Measurements from ENCODE around the gene MMP21. TPM values are rescaled to one million over a fixed set of nuclear protein-coding genes. Genes with fewer than 3 reads are reported as not detected.

MMP21 gene
- polyA plus RNA-seq, 3 donors = 0.28 TPM; not detected in 2

- Mint-ChIP-seq H3K27ac (peak overlapping the region in 1 of 7 donors; percentile 71), H3K36me3 (peaks cover 42 to 46% of the 10 kb centered on the region in 2 donors), H3K9me3 (peaks cover 0 to 12% (median 7%) of the 10 kb centered on the region in 7 donors), H3K4me1 (peaks cover 15% of the 10 kb centered on the region), H3K27me3 (ENCODE audit: low read depth in 3 of 3) (peaks cover 0 to 2% (median 0%) of the 10 kb centered on the region in 3 donors), H3K4me3 (no peak overlapping the region)
- H3K27ac ChIP-seq (ENCODE audit: low read depth in 1 of 2, low read length in 2 of 2) = no peak overlapping the region
- no peaks in the 10 kb centered on the region for H3K27me3 ChIP-seq (ENCODE audit: control insufficient read depth in 2 of 2, insufficient read depth in 2 of 2, low read length in 2 of 2)
- intact Hi-C loops (cut with micrococcal nuclease) = loop anchor here in 1 of 2 donors (10.0 kb wide), 1 partner anchor 104 kb away; the partner anchor contains the start of genes BCCIP and UROS
- TF ChIP-seq, protein P1, sequence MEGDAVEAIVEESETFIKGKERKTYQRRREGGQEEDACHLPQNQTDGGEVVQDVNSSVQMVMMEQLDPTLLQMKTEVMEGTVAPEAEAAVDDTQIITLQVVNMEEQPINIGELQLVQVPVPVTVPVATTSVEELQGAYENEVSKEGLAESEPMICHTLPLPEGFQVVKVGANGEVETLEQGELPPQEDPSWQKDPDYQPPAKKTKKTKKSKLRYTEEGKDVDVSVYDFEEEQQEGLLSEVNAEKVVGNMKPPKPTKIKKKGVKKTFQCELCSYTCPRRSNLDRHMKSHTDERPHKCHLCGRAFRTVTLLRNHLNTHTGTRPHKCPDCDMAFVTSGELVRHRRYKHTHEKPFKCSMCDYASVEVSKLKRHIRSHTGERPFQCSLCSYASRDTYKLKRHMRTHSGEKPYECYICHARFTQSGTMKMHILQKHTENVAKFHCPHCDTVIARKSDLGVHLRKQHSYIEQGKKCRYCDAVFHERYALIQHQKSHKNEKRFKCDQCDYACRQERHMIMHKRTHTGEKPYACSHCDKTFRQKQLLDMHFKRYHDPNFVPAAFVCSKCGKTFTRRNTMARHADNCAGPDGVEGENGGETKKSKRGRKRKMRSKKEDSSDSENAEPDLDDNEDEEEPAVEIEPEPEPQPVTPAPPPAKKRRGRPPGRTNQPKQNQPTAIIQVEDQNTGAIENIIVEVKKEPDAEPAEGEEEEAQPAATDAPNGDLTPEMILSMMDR (IDR thresholded peaks at IDR 0.05) = no peak
- no peak overlapping the region for H3K4me3 ChIP-seq (replicated peaks in 1 of 3; ENCODE audit: low read depth in 2 of 3, low read length in 3 of 3)
- H2AFZ ChIP-seq (ENCODE audit: insufficient read depth, low read depth, low read length, poor library complexity, severe bottlenecking) = no peak overlapping the region
- peaks cover 20% of the 10 kb centered on the region for H3K79me2 ChIP-seq (ENCODE audit: insufficient read depth, low read length)
- H3K4me1 ChIP-seq (ENCODE audit: control insufficient read depth in 1 of 2, insufficient read depth in 2 of 2, low read length in 2 of 2) = peaks cover 14 to 25% of the 10 kb centered on the region in 2 donors
- H3K9me3 ChIP-seq (replicated peaks in 1 of 2; ENCODE audit: control insufficient read depth in 1 of 2, insufficient read depth in 1 of 2, low read length in 2 of 2) = peaks cover 0 to 5% of the 10 kb centered on the region in 2 donors
- no peaks in the 10 kb centered on the region for H4K20me1 ChIP-seq (ENCODE audit: insufficient read depth, low read length)
- no peak overlapping the region for H3K9ac ChIP-seq (ENCODE audit: insufficient read depth, low read length, poor library complexity, severe bottlenecking)
- no peak overlapping the region for H3K4me2 ChIP-seq (replicated peaks; ENCODE audit: extremely low read depth, low read length, poor library complexity, severe bottlenecking)
- 97% methylated on average over 4 of the region's 6 CpGs for WGBS (ENCODE audit: insufficient coverage)
- peaks cover 46 to 50% of the 10 kb centered on the region in 2 donors for H3K36me3 ChIP-seq (replicated peaks in 1 of 2; ENCODE audit: control insufficient read depth in 1 of 2, insufficient read depth in 2 of 2, low read length in 2 of 2)
- no peak for DNase-seq
Observed at GRCh38 chr10:125721035-125721434, 54.6 kb downstream of the MMP21 start.

DNA sequence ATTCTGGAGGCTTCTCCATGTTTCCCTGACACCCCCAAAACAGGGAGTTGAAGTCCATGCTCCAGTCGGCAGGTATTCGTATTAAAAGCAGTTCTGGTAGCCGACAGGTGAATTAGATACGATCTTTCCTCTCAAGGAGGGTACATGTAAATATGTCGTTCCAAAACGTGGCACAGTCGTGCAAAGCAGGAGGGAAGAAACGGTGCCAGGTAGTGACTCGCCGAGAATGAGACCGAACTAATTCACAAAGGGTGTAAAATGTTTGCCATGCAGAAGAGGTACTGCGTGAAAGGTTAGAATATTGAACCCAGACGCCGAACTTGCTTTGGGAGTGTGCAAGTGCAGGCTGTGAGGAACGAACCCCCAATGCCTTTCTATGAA lies 55.6 kb downstream of the MMP21 start:
- peaks cover 14 to 25% of the 10 kb centered on the region in 2 donors for H3K4me1 ChIP-seq (ENCODE audit: control insufficient read depth in 1 of 2, insufficient read depth in 2 of 2, low read length in 2 of 2)
- H3K79me2 ChIP-seq (ENCODE audit: insufficient read depth, low read length) = peaks cover 20% of the 10 kb centered on the region
- DNase-seq = no peak
- Mint-ChIP-seq H3K27me3 (ENCODE audit: low read depth in 3 of 3) (peaks cover 0 to 2% (median 0%) of the 10 kb centered on the region in 3 donors), H3K4me3 (peak overlapping the region; percentile 98), H3K9me3 (peaks cover 0 to 18% (median 14%) of the 10 kb centered on the region in 7 donors), H3K27ac (peak overlapping the region; percentile 92 to 98 (median 95)), H3K4me1 (peaks cover 15% of the 10 kb centered on the region), H3K36me3 (peaks cover 33 to 36% of the 10 kb centered on the region in 2 donors)
- H4K20me1 ChIP-seq (ENCODE audit: insufficient read depth, low read length) = no peaks in the 10 kb centered on the region
- WGBS (ENCODE audit: insufficient coverage) = 2% methylated on average over 12 of the region's 15 CpGs
- H3K4me2 ChIP-seq (replicated peaks; ENCODE audit: extremely low read depth, low read length, poor library complexity, severe bottlenecking) = peak overlapping the region; percentile 99
- H3K9ac ChIP-seq (ENCODE audit: insufficient read depth, low read length, poor library complexity, severe bottlenecking) = peak overlapping the region; percentile 99
- H3K9me3 ChIP-seq (replicated peaks in 1 of 2; ENCODE audit: control insufficient read depth in 1 of 2, insufficient read depth in 1 of 2, low read length in 2 of 2) = peaks cover 0 to 5% of the 10 kb centered on the region in 2 donors
- H3K4me3 ChIP-seq (replicated peaks in 1 of 3; ENCODE audit: low read depth in 2 of 3, low read length in 3 of 3) = peak overlapping the region; percentile 86 to 99 (median 92)
- peak overlapping the region; percentile 78 to 99 for H3K27ac ChIP-seq (ENCODE audit: low read depth in 1 of 2, low read length in 2 of 2)
- H3K36me3 ChIP-seq (replicated peaks in 1 of 2; ENCODE audit: control insufficient read depth in 1 of 2, insufficient read depth in 2 of 2, low read length in 2 of 2) = peaks cover 36 to 40% of the 10 kb centered on the region in 2 donors
- peak overlapping the region; percentile 99 for H2AFZ ChIP-seq (ENCODE audit: insufficient read depth, low read depth, low read length, poor library complexity, severe bottlenecking)
- intact Hi-C loops (cut with micrococcal nuclease) = loop anchor here in 1 of 2 donors (10.0 kb wide), 1 partner anchor 105 kb away; the partner anchor contains the start of genes BCCIP and UROS
- H3K27me3 ChIP-seq (ENCODE audit: control insufficient read depth in 2 of 2, insufficient read depth in 2 of 2, low read length in 2 of 2) = no peaks in the 10 kb centered on the region
- TF ChIP-seq, protein P1 (IDR thresholded peaks at IDR 0.05) = no peak

Data from CD14-positive monocyte (primary cell).